ENCODE results near the gene EPB41L1.

Gene EPB41L1

GRCh38 chr20:36155629-36155971 is 1.1 kb downstream of the EPB41L1 start:
- DNase-seq (ENCODE audit: low spot score): no peak

GRCh38 chr20:36155991-36156390 is 1.5 kb downstream of the EPB41L1 start:
- no peak for DNase-seq (ENCODE audit: low spot score)

GRCh38 chr20:36157610-36158009 is 3.1 kb downstream of the EPB41L1 start:
- DNase-seq (ENCODE audit: low spot score): no peak

GRCh38 chr20:36158160-36158741 is 3.7 kb downstream of the EPB41L1 start:
- DNase-seq (ENCODE audit: low spot score): no peak

- DNase-seq (ENCODE audit: low spot score): no peak
Measured at GRCh38 chr20:36159833-36160232, 5.3 kb downstream of the EPB41L1 start.

- no peak for DNase-seq (ENCODE audit: low spot score)
Measured at GRCh38 chr20:36162272-36162966, 7.9 kb downstream of the EPB41L1 start.

- no peak for DNase-seq (ENCODE audit: low spot score)
Measured at GRCh38 chr20:36167902-36168503, 13.5 kb downstream of the EPB41L1 start.

- DNase-seq (ENCODE audit: low spot score): no peak
Measured at GRCh38 chr20:36170542-36171215, 16.1 kb downstream of the EPB41L1 start.

- DNase-seq (ENCODE audit: low spot score): no peak
Measured at GRCh38 chr20:36173451-36173933, 19.0 kb downstream of the EPB41L1 start.

GRCh38 chr20:36175016-36175415 is 20.5 kb downstream of the EPB41L1 start:
- DNase-seq (ENCODE audit: low spot score): no peak

- DNase-seq (ENCODE audit: low spot score): no peak
Measured at GRCh38 chr20:36175475-36175995, 21.0 kb downstream of the EPB41L1 start.

GRCh38 chr20:36177716-36178115 is 23.2 kb downstream of the EPB41L1 start:
- DNase-seq (ENCODE audit: low spot score): no peak

GRCh38 chr20:36179170-36179945 is 24.8 kb downstream of the EPB41L1 start:
- DNase-seq (ENCODE audit: low spot score): no peak

GRCh38 chr20:36180323-36180722 is 25.8 kb downstream of the EPB41L1 start:
- no peak for DNase-seq (ENCODE audit: low spot score)

- DNase-seq (ENCODE audit: low spot score): no peak
Measured at GRCh38 chr20:36181934-36182603, 27.5 kb downstream of the EPB41L1 start.

GRCh38 chr20:36182604-36183154 is 28.1 kb downstream of the EPB41L1 start:
- DNase-seq (ENCODE audit: low spot score): no peak

GRCh38 chr20:36183155-36183944 is 28.8 kb downstream of the EPB41L1 start:
- DNase-seq (ENCODE audit: low spot score): no peak

- no peak for DNase-seq (ENCODE audit: low spot score)
Measured at GRCh38 chr20:36184816-36185776, 30.6 kb downstream of the EPB41L1 start.

Data from CD4-positive, alpha-beta T cell treated with Interleukin-15 for 4 hours (primary cell).